IgD-negative memory B cell (primary cell): Measurements from ENCODE around the gene MAD2L1BP. TPM values are rescaled to one million over a fixed set of nuclear protein-coding genes. Genes with fewer than 3 reads are reported as not detected.

ENCODE experiments used
- H3K27ac Mint-ChIP-seq, 3 donors: one replicate each; pipeline ENCODE4 v1.8.0; 2020 to 2022; ENCODE audit warnings: mild to moderate bottlenecking in 3 of 3, mixed read lengths in 3 of 3, moderate library complexity in 1 of 3
- H3K27me3 Mint-ChIP-seq: one replicate; pipeline ENCODE4 v1.8.0; 2021; ENCODE audit warnings: mixed read lengths
- H3K36me3 Mint-ChIP-seq: one replicate; pipeline ENCODE4 v1.8.0; 2020; ENCODE audit warnings: mild to moderate bottlenecking, mixed read lengths
- H3K4me1 Mint-ChIP-seq, 3 donors: one replicate each; pipeline ENCODE4 v1.8.0; 2020 to 2022; ENCODE audit warnings: mixed read lengths in 3 of 3, mild to moderate bottlenecking in 1 of 3
- H3K4me3 Mint-ChIP-seq, 4 donors: one replicate each; pipeline ENCODE4 v1.8.0; 2020 to 2022; ENCODE audit warnings: mild to moderate bottlenecking in 4 of 4, mixed read lengths in 4 of 4, moderate library complexity in 3 of 4
- H3K9me3 Mint-ChIP-seq, 3 donors: one replicate each; pipeline ENCODE4 v1.8.0; 2020 to 2021; ENCODE audit warnings: mixed read lengths in 3 of 3, mild to moderate bottlenecking in 1 of 3
- polyA plus RNA-seq: library from polyadenylated mRNA; unstranded; fragments of 300-500 nt; fragmentation: Illumina TruSeq; gene quantifications from one replicate; pipeline ENCODE4 v1.2.3, GENCODE V29; 2021

MAD2L1BP gene
- polyA plus RNA-seq, 1 donor from 2014 or later: 23.3 TPM

DNA sequence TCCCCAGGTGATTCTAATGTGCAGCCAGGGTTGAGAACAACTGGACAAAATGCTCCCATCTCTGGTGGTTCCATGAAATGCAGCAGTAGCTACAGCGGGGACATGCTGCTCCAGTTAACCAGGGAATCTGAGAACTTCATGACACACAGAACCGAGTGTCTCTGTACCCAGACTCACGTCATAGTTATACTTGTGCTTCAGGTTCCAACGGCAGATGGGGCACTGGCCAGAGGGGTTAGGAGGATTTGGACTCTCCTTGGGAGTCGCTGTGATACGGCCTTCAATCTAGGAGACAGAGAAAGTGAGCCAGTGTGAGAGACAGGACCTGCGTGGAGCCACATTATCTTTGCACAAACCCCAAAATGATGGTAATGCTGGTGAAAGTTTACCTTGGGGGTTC, 42.7 kb downstream of the MAD2L1BP start:
- no peaks in the 10 kb centered on the region for H3K9me3 Mint-ChIP-seq
- peaks cover 1% of the 10 kb centered on the region for H3K36me3 Mint-ChIP-seq
- peak overlapping the region in 2 of 3 donors; percentile 31 to 73 for H3K27ac Mint-ChIP-seq
- H3K4me3 Mint-ChIP-seq: no peak overlapping the region
- no peaks in the 10 kb centered on the region for H3K27me3 Mint-ChIP-seq
- peaks cover 5 to 14% (median 13%) of the 10 kb centered on the region in 3 donors for H3K4me1 Mint-ChIP-seq

DNA sequence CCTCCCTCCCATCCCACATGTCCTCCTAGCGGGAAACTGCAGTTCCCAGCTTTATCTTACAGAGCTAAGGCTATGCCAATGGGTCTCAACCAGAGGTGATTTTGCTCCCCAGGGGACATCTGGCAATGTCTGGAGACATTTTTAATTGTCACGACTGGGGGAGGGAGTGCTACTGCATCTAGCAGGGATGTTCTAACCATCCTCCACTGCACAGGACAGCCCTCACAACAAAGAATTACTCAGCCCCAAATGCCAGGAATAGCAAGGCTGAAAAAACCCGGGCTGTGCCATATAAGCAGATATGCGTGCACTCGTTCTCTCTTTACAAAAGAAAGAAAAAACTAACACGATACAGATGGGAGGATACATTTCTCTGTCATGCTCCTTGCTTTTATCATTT, 43.4 kb downstream of the MAD2L1BP start:
- Mint-ChIP-seq H3K27ac (peak overlapping the region in 1 of 3 donors; percentile 94), H3K9me3 (no peaks in the 10 kb centered on the region), H3K27me3 (no peaks in the 10 kb centered on the region), H3K4me1 (peaks cover 9 to 20% (median 18%) of the 10 kb centered on the region in 3 donors), H3K36me3 (peaks cover 1% of the 10 kb centered on the region), H3K4me3 (no peak overlapping the region)

DNA sequence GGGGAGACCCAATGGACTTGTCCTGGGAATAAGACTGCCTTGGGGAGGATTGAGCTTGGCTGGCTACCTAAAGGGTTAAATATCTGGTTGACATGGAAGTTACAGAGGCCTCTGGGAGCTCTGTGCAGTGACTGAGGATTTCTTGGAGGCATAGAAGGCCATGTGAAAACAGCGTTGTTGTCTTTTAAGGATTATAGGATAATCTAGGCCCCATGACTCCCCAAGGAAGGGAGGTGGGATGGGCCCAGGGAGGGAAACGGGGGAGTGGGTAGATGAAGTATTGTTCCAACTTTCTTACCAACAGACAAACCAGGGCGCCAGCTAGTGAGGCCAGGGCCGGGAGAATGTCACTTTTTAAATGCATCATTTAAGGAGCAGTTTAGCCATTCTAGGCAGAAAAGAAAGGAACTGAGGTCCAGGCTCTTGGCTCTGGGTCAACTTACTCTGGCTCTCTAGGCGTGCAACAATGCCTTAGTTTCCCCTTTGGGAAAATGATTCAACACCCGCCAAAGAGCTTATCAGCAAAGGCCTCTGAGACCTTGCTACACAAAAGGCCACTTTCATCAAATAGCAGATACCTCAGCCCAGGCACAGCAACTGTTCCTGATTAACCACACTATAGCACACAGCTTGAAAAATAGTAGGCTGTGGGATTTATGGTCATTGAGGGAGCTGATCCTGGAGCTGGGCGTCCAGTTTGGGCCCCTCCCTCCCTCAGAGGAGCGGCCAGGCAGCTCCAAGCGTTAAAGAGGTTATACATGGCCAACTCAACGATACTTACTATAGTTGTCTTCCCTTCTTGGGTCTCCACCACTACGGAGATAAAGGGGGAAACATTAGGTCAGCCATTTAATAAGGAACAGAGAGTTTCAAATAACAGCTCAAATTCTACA, 44.9 kb downstream of the MAD2L1BP start:
- Mint-ChIP-seq H3K27ac (no peak overlapping the region), H3K36me3 (peaks cover 3% of the 10 kb centered on the region), H3K27me3 (no peaks in the 10 kb centered on the region)

DNA sequence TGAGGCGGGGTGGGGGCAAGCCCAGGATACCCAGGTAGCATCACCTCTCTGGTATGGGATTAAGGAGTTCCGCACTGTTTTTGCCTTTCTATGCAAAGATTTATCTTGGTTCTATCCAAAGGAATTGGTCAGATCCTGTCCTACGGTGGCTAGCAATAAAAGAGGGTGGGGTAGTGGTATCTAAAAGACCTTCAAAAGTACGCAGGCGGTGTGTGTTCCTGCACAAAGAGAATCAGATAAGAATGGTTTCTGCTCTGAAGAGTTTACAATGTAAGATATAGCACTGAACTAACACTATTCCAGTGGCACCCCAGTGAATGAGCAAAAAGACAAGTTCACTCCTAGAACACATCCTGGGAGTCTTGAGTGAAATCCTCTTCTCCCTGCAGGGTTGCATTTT, 45.7 kb downstream of the MAD2L1BP start:
- H3K27ac Mint-ChIP-seq: no peak overlapping the region
- no peaks in the 10 kb centered on the region for H3K27me3 Mint-ChIP-seq
- peaks cover 3% of the 10 kb centered on the region for H3K36me3 Mint-ChIP-seq
- H3K9me3 Mint-ChIP-seq: no peaks in the 10 kb centered on the region
- H3K4me3 Mint-ChIP-seq: peak overlapping the region in 1 of 4 donors; percentile 28
- peaks cover 22 to 36% (median 34%) of the 10 kb centered on the region in 3 donors for H3K4me1 Mint-ChIP-seq

More for the DNA sequence above, 44.9 kb downstream of the MAD2L1BP start:
- H3K4me1 Mint-ChIP-seq: peaks cover 17 to 30% (median 30%) of the 10 kb centered on the region in 3 donors
- no peak overlapping the region for H3K4me3 Mint-ChIP-seq
- no peaks in the 10 kb centered on the region for H3K9me3 Mint-ChIP-seq

DNA sequence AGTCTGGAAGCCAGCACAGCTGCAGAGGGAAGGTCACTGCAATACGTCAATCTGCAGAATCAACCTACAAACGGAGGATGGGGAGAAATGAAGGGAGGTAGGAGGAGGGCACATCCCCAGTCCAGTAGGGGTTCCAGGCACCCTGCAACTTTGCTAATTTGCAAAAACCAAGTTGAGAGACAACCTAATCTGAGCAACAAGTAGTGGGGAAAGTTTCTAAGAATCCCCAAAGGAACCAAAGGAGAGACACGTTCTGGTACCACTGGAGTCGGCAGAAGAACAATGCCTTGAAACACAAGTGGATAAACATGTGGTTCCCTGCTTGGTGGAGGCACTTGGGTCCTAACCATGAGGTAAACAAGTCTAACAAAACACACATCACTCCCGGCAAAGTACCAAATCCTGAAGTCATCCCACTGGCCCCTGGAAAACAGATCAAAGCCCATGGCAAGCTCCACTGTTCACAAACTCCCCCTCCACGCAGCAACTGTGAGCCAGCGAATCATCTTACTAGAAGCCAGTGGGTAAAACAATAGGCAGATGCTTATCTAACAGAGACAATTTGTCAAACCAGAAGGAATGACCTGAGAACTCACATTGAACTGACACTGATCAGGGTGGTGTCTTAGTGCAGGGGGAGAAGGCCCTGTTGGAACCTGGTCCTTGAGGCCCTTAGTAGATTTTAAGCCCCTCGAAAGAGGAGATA, 47.2 kb downstream of the MAD2L1BP start:
- H3K4me1 Mint-ChIP-seq: peaks cover 29 to 45% (median 42%) of the 10 kb centered on the region in 3 donors
- H3K9me3 Mint-ChIP-seq: no peaks in the 10 kb centered on the region
- H3K27me3 Mint-ChIP-seq: no peaks in the 10 kb centered on the region
- peaks cover 3% of the 10 kb centered on the region for H3K36me3 Mint-ChIP-seq
- peak overlapping the region in 1 of 4 donors; percentile 23 for H3K4me3 Mint-ChIP-seq
- peak overlapping the region in 1 of 3 donors; percentile 50 for H3K27ac Mint-ChIP-seq

DNA sequence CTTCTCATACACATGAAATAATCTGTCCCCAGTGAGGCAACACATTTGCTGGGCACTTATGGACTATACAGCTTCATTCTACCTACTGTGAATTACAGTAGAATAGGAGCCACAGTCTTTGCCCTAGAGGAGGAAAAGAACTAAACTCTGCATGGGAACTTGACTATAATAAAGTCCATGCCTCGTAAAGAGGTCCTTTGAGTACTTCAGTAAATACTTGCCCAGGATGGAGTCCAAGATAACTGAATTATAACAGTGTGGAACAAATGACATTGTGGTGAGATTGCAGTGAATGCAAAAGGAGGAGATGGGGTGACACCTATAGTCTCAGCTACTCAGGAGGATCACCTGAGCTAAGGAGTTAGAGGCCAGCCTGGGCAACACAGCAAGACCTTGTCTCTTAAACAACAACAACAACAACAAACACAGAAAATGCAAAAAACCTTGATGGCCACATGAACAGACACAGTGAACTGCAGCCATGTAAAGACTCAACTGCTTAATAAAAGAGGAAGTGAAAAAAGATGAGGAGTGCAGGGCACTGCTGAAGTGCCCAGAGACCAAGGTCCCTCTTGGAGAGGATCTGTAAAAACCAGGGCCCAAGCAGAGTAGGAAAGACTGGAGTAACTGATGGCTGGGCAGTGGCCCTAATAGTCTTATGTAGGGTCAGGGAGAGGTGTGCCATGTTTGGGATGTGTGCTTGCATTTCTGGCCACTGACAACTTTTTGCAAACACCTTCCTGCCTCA, 48.2 kb downstream of the MAD2L1BP start:
- no peaks in the 10 kb centered on the region for H3K27me3 Mint-ChIP-seq
- no peaks in the 10 kb centered on the region for H3K9me3 Mint-ChIP-seq
- H3K4me1 Mint-ChIP-seq: peaks cover 33 to 52% (median 48%) of the 10 kb centered on the region in 3 donors
- peak overlapping the region in 3 of 4 donors; percentile 47 to 82 (median 76) for H3K4me3 Mint-ChIP-seq
- peaks cover 3% of the 10 kb centered on the region for H3K36me3 Mint-ChIP-seq
- peak overlapping the region in 2 of 3 donors; percentile 3 to 39 for H3K27ac Mint-ChIP-seq

DNA sequence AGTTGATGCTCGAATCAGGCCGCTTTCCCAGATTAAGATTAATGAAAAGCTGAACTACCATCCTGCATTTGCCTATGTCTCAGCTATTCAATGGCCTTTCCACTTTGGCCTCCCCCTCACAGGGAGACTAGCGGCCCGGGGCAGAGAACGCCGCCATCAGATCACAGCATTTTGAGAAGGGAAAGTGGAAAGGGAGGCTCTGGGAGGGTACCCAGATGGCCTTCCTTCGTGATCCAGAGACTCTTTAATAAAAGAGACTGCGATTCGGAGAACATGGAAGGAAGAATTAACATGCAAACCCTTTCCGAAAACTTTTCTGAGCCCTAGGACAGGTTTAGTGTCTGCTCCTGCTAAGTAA, 51.4 kb downstream of the MAD2L1BP start:
- Mint-ChIP-seq H3K4me3 (peak overlapping the region; percentile 95 to 99 (median 98)), H3K36me3 (peaks cover 1% of the 10 kb centered on the region), H3K27ac (peak overlapping the region; percentile 87 to 96 (median 96)), H3K4me1 (peaks cover 38 to 49% (median 41%) of the 10 kb centered on the region in 3 donors), H3K9me3 (no peaks in the 10 kb centered on the region), H3K27me3 (no peaks in the 10 kb centered on the region)

DNA sequence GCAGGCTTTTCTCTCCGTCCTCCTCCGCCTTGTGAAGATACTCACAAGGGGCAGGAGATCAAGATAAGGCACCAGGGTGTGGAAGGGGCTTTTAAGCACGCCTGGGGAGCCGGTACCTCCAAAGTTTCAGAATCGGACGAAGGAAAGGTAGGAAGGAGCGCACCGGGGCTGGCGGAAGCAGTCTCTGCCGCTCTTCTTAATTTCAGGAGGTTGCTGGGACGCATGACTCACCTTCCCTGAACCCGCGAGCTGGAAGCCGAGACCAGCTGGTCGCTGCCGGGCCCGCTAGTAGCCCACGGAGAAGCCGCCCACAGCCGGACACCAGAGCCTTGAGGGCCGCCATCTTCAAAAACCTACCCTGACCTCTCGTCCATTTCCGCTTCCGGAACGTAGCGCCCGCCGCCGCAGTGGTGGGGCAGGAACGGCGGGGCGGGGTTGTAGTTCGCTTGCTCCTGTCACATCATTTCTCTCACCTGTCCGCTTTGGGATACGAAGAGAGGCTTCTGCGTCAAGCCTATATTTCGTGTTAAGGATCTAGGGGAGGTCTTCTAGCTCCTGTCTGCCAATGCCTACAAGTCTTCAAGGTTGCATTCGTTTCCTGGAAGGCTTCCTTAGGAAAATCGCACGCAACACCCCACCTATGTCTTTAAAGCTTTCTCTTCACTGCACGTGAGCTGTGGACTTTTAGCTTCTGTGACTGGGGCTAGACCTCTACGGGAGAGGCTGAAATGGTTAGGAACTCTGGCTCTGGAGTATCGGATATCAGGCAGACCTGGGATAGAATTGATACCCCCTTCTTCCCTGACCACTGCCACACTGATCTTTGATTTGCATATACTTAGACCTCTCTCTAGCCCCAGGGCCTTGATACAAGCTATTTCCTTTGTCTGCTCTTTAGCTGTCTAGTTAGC, 52.1 kb downstream of the MAD2L1BP start, which contains the start of gene MRPS18A:
Gene MRPS18A, minus strand, starts transcription at position 355 of the 911 bp plus-strand sequence. Its CDS starts 12 bp downstream, at position 343.
- H3K4me1 Mint-ChIP-seq: peaks cover 34 to 45% (median 37%) of the 10 kb centered on the region in 3 donors
- peak within 1 kb of the TSS; percentile 87 to 96 (median 96) for H3K27ac Mint-ChIP-seq
- peaks cover 1% of the 10 kb centered on the region for H3K36me3 Mint-ChIP-seq
- no peaks in the 10 kb centered on the region for H3K9me3 Mint-ChIP-seq
- H3K27me3 Mint-ChIP-seq: no peaks in the 10 kb centered on the region
- H3K4me3 Mint-ChIP-seq: peak within 1 kb of the TSS; percentile 95 to 99 (median 98)

DNA sequence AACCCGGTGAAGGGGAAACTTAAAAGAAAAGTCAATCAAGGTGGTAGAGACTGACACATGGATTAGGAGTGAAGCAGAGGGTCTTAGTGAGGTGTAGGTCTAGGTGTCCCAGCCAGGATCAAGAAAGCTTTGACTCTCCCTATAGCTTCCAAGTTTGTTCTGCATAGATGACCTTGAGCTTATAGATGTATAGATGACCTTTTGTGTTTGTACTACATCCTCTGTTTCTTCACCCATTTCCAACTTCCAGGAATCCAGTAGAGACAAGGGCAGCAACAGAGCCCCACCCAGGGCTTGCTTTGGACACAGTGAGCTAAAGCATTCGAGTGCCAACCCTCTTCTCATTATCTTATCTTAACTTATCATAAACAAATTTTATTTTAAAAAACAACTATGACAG, 53.8 kb downstream of the MAD2L1BP start:
- peaks cover 26 to 28% (median 28%) of the 10 kb centered on the region in 3 donors for H3K4me1 Mint-ChIP-seq
- peak overlapping the region in 2 of 4 donors; percentile 32 to 96 for H3K4me3 Mint-ChIP-seq
- H3K27me3 Mint-ChIP-seq: no peaks in the 10 kb centered on the region
- H3K9me3 Mint-ChIP-seq: no peaks in the 10 kb centered on the region
- H3K27ac Mint-ChIP-seq: no peak overlapping the region
- peaks cover 1% of the 10 kb centered on the region for H3K36me3 Mint-ChIP-seq

Other genes with a start within 250 kb of the MAD2L1BP start
- 13.4 TPM for gene ABCC10, start 208.3 kb upstream of the MAD2L1BP start, polyA plus RNA-seq
- gene DLK2, start 180.3 kb upstream of the MAD2L1BP start, polyA plus RNA-seq: not detected
- 9.2 TPM for gene TJAP1, start 158.3 kb upstream of the MAD2L1BP start, polyA plus RNA-seq
- gene LRRC73, start 125.5 kb upstream of the MAD2L1BP start, polyA plus RNA-seq: not detected
- gene YIPF3, start 118.9 kb upstream of the MAD2L1BP start, polyA plus RNA-seq: 87.2 TPM
- 19.6 TPM for gene POLR1C, start 118.8 kb upstream of the MAD2L1BP start, polyA plus RNA-seq
- 7.7 TPM for gene XPO5, start 59.8 kb upstream of the MAD2L1BP start, polyA plus RNA-seq
- gene POLH, start 59.7 kb upstream of the MAD2L1BP start, polyA plus RNA-seq: 30.6 TPM
- 5.5 TPM for gene GTPBP2, start 6.6 kb upstream of the MAD2L1BP start, polyA plus RNA-seq
- 1.2 TPM for gene RSPH9, start 9.2 kb downstream of the MAD2L1BP start, polyA plus RNA-seq
- gene MRPS18A, start 52.0 kb downstream of the MAD2L1BP start, polyA plus RNA-seq: 84.4 TPM
- 0.19 TPM for gene VEGFA, start 134.4 kb downstream of the MAD2L1BP start, polyA plus RNA-seq